Activated CD8-positive, alpha-beta T cell treated with anti-CD3 and anti-CD28 coated beads for 36 hours (primary cell): Measurements from ENCODE around the gene KIZ. TPM values are rescaled to one million over a fixed set of nuclear protein-coding genes. Genes with fewer than 3 reads are reported as not detected.

Experiments
- ATAC-seq: fragments of 200-7000 bp; cut with Tn5 transposase; one replicate; pipeline ENCODE4 v1.10.0; 2021; ENCODE audit warnings: mild to moderate bottlenecking, moderate library complexity
- CTCF ChIA-PET: fragments of 350-600 bp; sonication (Branson Sonifier 250); formaldehyde crosslinking; loops from one replicate; lab custom pipeline; 2021; ENCODE audit warnings: antibody characterized with exemption; lab: Charles Lee
- POLR2A ChIA-PET: fragments of 350-600 bp; sonication (Branson Sonifier 250); formaldehyde crosslinking; loops from one replicate; lab custom pipeline; 2021; ENCODE audit warnings: antibody characterized with exemption; lab: Charles Lee
- DNase-seq: peaks from one replicate; pipeline ENCODE4 v3.0.0-alpha.2; 2020
- H3K27ac Mint-ChIP-seq: one replicate; pipeline ENCODE4 v1.8.0; 2021; ENCODE audit warnings: mild to moderate bottlenecking, mixed read lengths
- H3K27me3 Mint-ChIP-seq: one replicate; pipeline ENCODE4 v1.8.0; 2021; ENCODE audit warnings: mixed read lengths
- H3K36me3 Mint-ChIP-seq: one replicate; pipeline ENCODE4 v1.8.0; 2021; ENCODE audit warnings: low read depth, mixed read lengths
- H3K4me1 Mint-ChIP-seq: one replicate; pipeline ENCODE4 v1.8.0; 2021; ENCODE audit warnings: low read depth, mixed read lengths
- H3K4me3 Mint-ChIP-seq: one replicate; pipeline ENCODE4 v1.8.0; 2021; ENCODE audit warnings: mild to moderate bottlenecking, moderate library complexity, mixed read lengths
- H3K9me3 Mint-ChIP-seq: one replicate; pipeline ENCODE4 v1.8.0; 2021; ENCODE audit warnings: mixed read lengths
- intact Hi-C: fragments of 100-400 bp; cut with micrococcal nuclease; formaldehyde crosslinking; loops from one replicate; pipeline ENCODE4 v1.10.0; 2022
- total RNA-seq, 2 experiments: library from RNA; stranded (reverse); gene quantifications; one replicate each; pipeline ENCODE4 v1.2.3, GENCODE V29; 2021
- TF ChIP-seq, protein P1 (sequence below): fragments of 200-600 bp; IDR thresholded peaks from one replicate; pipeline ENCODE4 v1.8.0; 2022; ENCODE audit warnings: antibody characterized with exemption, mild to moderate bottlenecking

Gene KIZ
- total RNA-seq, 2 experiments from 2014 or later = 13.1 to 13.2 TPM

DNA sequence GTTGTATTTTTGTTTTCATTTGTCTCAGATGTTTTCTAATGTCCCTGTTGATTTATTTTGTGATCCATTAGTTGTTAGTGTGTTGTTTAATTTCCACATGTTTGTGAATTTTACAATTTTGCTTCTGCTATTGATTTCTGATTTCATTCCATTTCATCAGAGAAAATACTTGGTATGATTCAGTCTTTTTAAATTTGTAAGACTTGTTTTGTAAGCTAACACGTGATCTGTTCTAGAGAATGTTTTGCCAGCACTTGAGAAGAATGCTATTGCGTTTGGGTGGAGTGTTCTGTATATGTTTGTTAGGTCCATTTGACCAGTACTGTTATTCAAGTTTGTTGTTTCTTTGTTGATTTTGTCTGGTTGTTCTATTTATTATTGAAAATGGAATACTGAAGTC, 53.9 kb downstream of the KIZ start:
- intact Hi-C loops = no loop called here
- Mint-ChIP-seq H3K4me3 (no peak overlapping the region), H3K27me3 (no peaks in the 10 kb centered on the region), H3K27ac (no peak overlapping the region), H3K4me1 (peaks cover 9% of the 10 kb centered on the region), H3K36me3 (peaks cover 5% of the 10 kb centered on the region), H3K9me3 (peaks cover 8% of the 10 kb centered on the region)
- TF ChIP-seq, protein P1, sequence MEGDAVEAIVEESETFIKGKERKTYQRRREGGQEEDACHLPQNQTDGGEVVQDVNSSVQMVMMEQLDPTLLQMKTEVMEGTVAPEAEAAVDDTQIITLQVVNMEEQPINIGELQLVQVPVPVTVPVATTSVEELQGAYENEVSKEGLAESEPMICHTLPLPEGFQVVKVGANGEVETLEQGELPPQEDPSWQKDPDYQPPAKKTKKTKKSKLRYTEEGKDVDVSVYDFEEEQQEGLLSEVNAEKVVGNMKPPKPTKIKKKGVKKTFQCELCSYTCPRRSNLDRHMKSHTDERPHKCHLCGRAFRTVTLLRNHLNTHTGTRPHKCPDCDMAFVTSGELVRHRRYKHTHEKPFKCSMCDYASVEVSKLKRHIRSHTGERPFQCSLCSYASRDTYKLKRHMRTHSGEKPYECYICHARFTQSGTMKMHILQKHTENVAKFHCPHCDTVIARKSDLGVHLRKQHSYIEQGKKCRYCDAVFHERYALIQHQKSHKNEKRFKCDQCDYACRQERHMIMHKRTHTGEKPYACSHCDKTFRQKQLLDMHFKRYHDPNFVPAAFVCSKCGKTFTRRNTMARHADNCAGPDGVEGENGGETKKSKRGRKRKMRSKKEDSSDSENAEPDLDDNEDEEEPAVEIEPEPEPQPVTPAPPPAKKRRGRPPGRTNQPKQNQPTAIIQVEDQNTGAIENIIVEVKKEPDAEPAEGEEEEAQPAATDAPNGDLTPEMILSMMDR = no peak
- POLR2A ChIA-PET = no interaction called here
- CTCF ChIA-PET = no interaction called here
- ATAC-seq = no peak
- no peak for DNase-seq

DNA sequence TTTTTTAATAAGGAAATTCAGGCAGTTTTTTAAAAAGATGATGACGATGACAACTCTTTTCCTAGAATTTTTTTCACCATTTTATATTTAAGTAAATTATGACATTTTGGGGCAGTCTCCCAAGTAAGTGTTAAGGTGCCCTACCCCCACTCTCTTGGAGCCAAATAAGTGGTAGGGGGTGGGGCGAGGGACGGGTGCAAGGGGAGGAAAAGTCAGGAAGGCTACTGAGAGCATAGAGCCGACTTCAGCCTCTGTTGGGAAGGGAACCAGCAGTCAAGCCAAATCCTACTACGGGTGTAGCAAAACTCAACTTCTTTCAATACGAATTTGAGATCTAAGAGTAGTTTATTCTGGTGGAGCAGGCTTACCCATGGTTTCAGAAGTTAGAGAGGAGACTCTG, 54.4 kb downstream of the KIZ start:
- CTCF ChIA-PET = no interaction called here
- Mint-ChIP-seq H3K9me3 (peaks cover 8% of the 10 kb centered on the region), H3K27me3 (no peaks in the 10 kb centered on the region), H3K27ac (no peak overlapping the region), H3K36me3 (peaks cover 5% of the 10 kb centered on the region), H3K4me1 (peaks cover 5% of the 10 kb centered on the region), H3K4me3 (no peak overlapping the region)
- TF ChIP-seq, protein P1 = no peak
- DNase-seq (no peak), ATAC-seq (no peak)
- POLR2A ChIA-PET = no interaction called here
- intact Hi-C loops = no loop called here

DNA sequence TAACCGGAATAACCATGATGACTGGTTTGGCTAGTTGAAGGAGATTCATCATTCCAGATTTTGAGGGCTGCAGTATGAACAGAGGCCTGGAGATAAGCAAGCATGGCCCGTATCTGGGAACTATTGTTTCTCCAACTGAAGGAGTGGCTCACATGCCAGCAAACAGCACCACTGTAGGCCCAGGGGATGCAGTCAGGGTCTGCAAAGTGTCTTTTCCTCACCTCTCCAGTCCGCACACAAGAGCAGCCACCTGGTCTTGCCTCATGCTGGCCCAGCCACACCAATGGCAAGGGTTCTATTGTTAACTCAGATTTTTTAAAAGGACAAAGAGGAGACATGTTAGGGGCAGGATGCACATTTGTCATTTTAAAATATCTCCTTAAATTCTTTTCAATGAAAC, 55.1 kb downstream of the KIZ start:
- H3K4me1 Mint-ChIP-seq = no peaks in the 10 kb centered on the region
- no peak overlapping the region for H3K4me3 Mint-ChIP-seq
- intact Hi-C loops = no loop called here
- POLR2A ChIA-PET = no interaction called here
- no peak for DNase-seq
- TF ChIP-seq, protein P1 = no peak
- CTCF ChIA-PET = no interaction called here
- ATAC-seq = no peak
- peaks cover 5% of the 10 kb centered on the region for H3K36me3 Mint-ChIP-seq
- peaks cover 8% of the 10 kb centered on the region for H3K9me3 Mint-ChIP-seq
- no peak overlapping the region for H3K27ac Mint-ChIP-seq
- H3K27me3 Mint-ChIP-seq = no peaks in the 10 kb centered on the region

DNA sequence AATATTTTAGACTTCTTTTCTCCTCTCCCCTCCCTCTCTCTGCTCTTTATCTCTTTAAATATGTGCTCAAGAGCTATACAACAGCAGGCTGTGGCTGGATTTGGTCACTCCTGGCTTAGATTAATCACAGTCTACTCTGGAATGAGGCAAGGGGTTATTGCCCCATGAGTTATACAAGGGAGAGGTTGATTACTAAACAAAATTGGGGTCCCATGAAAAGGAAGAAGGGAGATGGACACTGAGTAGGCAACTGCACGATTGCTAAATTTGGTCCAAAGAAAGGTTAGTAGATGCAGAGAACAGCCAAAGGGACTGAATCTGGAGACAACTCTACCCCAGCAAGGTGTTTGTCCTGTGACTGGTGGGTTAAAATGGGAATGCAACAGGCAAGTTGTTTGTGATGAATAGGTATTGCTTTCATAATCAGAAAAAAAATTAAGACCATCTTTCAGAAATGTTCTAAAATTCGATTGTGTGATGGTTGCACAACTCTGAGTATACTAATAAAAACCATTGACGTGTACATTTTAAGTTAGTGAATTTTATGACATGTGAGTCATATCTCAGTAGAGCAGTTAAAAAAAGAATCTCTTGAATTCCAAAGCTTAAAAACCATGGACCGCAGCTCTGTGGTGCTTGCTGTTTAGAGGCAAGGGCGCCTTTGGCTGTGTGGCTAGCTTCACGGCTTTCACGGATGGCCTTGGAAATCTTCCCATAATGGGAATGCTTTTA, 57.1 kb downstream of the KIZ start:
- DNase-seq = no peak
- ChIA-PET POLR2A (no interaction called here), CTCF (interaction anchor here (2.4 kb wide), 1 partner anchor 53 kb away, joined by 7 read pairs; no protein-coding TSS in a partner anchor)
- no peak for ATAC-seq
- Mint-ChIP-seq H3K4me1 (no peaks in the 10 kb centered on the region), H3K27me3 (no peaks in the 10 kb centered on the region), H3K27ac (no peak overlapping the region), H3K36me3 (peaks cover 4% of the 10 kb centered on the region), H3K4me3 (no peak overlapping the region), H3K9me3 (no peaks in the 10 kb centered on the region)
- TF ChIP-seq, protein P1 = no peak
- intact Hi-C loops = no loop called here

DNA sequence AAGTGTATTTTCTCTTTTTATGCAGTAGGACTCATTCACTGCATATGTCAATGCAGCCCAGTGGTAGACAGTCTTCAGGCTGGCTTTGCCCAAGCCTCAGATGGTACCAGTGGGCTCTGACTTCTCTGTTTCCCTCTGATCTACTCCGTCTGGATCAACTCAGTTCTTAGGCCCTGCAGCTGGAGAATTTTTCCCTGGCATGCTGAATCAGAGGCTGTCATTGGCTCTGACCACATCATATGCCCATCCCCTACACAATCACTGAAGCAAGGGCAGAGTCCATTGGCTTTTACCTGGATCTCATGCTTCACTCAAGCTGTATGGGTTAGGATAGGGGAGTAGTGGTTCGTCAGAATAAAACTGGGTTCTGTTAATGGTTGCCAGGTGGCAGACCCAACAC, 57.8 kb downstream of the KIZ start:
- no peak for DNase-seq
- no peaks in the 10 kb centered on the region for H3K27me3 Mint-ChIP-seq
- no peaks in the 10 kb centered on the region for H3K9me3 Mint-ChIP-seq
- H3K27ac Mint-ChIP-seq = no peak overlapping the region
- TF ChIP-seq, protein P1 = no peak
- no peak overlapping the region for H3K4me3 Mint-ChIP-seq
- POLR2A ChIA-PET = no interaction called here
- CTCF ChIA-PET = interaction anchor here (2.4 kb wide), 1 partner anchor 52 kb away, joined by 7 read pairs; no protein-coding TSS in a partner anchor
- peaks cover 1% of the 10 kb centered on the region for H3K36me3 Mint-ChIP-seq
- intact Hi-C loops = no loop called here
- no peak for ATAC-seq
- no peaks in the 10 kb centered on the region for H3K4me1 Mint-ChIP-seq
